H9 (cell line): ENCODE results near the gene DPM1. TPM values are rescaled to one million over a fixed set of nuclear protein-coding genes. Genes with fewer than 3 reads are reported as not detected.

Experiments
- DNase-seq: peaks from one replicate; pipeline ENCODE4 v3.0.0-alpha.2; 2017
- H2AFZ ChIP-seq: one replicate; pipeline ENCODE4 v1.6.1; 2013; ENCODE audit warnings: mild to moderate bottlenecking, low read length, control low read depth, moderate library complexity
- H2AK5ac ChIP-seq: 2 replicates; pipeline ENCODE4 v1.6.1; 2013; ENCODE audit warnings: low read length, control low read depth, mixed read lengths; ENCODE audit not compliant: insufficient read length
- H2BK120ac ChIP-seq: one replicate; pipeline ENCODE4 v1.6.1; 2013; ENCODE audit warnings: low read depth, mild to moderate bottlenecking, low read length, control low read depth, inconsistent platforms; ENCODE audit not compliant: poor library complexity, severe bottlenecking
- H2BK12ac ChIP-seq: 2 replicates; pipeline ENCODE4 v1.6.1; 2013; ENCODE audit warnings: low read length, control low read depth, mixed read lengths, low read depth; ENCODE audit not compliant: insufficient read length
- H2BK15ac ChIP-seq: 2 replicates; pipeline ENCODE4 v1.6.1; 2013; ENCODE audit warnings: low read depth, low read length, control low read depth
- H2BK20ac ChIP-seq: one replicate; pipeline ENCODE4 v1.6.1; 2013; ENCODE audit warnings: low read depth, mild to moderate bottlenecking, low read length, control low read depth, inconsistent platforms; ENCODE audit not compliant: poor library complexity, severe bottlenecking
- H2BK5ac ChIP-seq: 2 replicates; pipeline ENCODE4 v1.6.1; 2013; ENCODE audit warnings: low read length, control low read depth, mixed read lengths; ENCODE audit not compliant: insufficient read length
- H3K14ac ChIP-seq: 2 replicates; pipeline ENCODE4 v1.6.1; 2013; ENCODE audit warnings: low read length, control low read depth; ENCODE audit not compliant: insufficient read depth
- H3K18ac ChIP-seq: 2 replicates; pipeline ENCODE4 v1.6.1; 2013; ENCODE audit warnings: low read depth, mild to moderate bottlenecking, mixed read lengths, low read length, control low read depth; ENCODE audit not compliant: insufficient read length
- H3K23ac ChIP-seq: 2 replicates; pipeline ENCODE4 v1.6.1; 2013; ENCODE audit warnings: low read length, control low read depth, mixed read lengths, low read depth; ENCODE audit not compliant: insufficient read length
- H3K23me2 ChIP-seq: 2 replicates; pipeline ENCODE4 v1.6.1; 2013; ENCODE audit warnings: low read depth, mild to moderate bottlenecking, mixed read lengths, low read length, control low read depth; ENCODE audit not compliant: insufficient read length, poor library complexity, severe bottlenecking
- H3K27ac ChIP-seq: 2 replicates; pipeline ENCODE4 v1.5.1; 2013; ENCODE audit warnings: low read length, control low read depth, mixed read lengths, low read depth; ENCODE audit not compliant: insufficient read length
- H3K27me3 ChIP-seq: 2 replicates; pipeline ENCODE4 v1.6.1; 2013; ENCODE audit warnings: low read length, control low read depth, inconsistent platforms; ENCODE audit not compliant: insufficient read depth
- H3K4ac ChIP-seq: 2 replicates; pipeline ENCODE4 v1.6.1; 2013; ENCODE audit warnings: low read depth, mild to moderate bottlenecking, control low read depth, inconsistent platforms, low read length, moderate library complexity
- H3K4me1 ChIP-seq: 2 replicates; pipeline ENCODE4 v1.6.1; 2013; ENCODE audit warnings: low read length, control low read depth, inconsistent platforms; ENCODE audit not compliant: insufficient read depth
- H3K4me2 ChIP-seq: 2 replicates; pipeline ENCODE4 v1.6.1; 2013; ENCODE audit warnings: low read length, control low read depth, mixed read lengths; ENCODE audit not compliant: insufficient read length, insufficient read depth
- H3K56ac ChIP-seq: 2 replicates; pipeline ENCODE4 v1.6.1; 2013; ENCODE audit warnings: low read depth, mild to moderate bottlenecking, mixed read lengths, low read length, control low read depth; ENCODE audit not compliant: insufficient read length
- H3K79me1 ChIP-seq: 2 replicates; pipeline ENCODE4 v1.6.1; 2013; ENCODE audit warnings: low read depth, mild to moderate bottlenecking, moderate library complexity, low read length, control low read depth, inconsistent platforms; ENCODE audit not compliant: insufficient read depth, poor library complexity, severe bottlenecking
- H3K79me2 ChIP-seq: 2 replicates; pipeline ENCODE4 v1.6.1; 2013; ENCODE audit warnings: low read length, control low read depth, inconsistent platforms; ENCODE audit not compliant: insufficient read depth
- H3K9ac ChIP-seq: 2 replicates; pipeline ENCODE4 v1.6.1; 2013; ENCODE audit warnings: low read length, control low read depth, mixed read lengths; ENCODE audit not compliant: insufficient read length; ENCODE audit errors: extremely low read depth
- H3K9me3 ChIP-seq: one replicate; pipeline ENCODE4 v1.6.1; 2013; ENCODE audit warnings: low read depth, low read length, inconsistent platforms; ENCODE audit not compliant: control insufficient read depth
- H3T11ph ChIP-seq: one replicate; pipeline ENCODE4 v1.6.1; 2013; ENCODE audit warnings: mild to moderate bottlenecking, low read length, control low read depth, inconsistent platforms
- H4K20me1 ChIP-seq: one replicate; pipeline ENCODE4 v1.6.1; 2013; ENCODE audit not compliant: control insufficient read depth, insufficient read length, insufficient read depth
- H4K5ac ChIP-seq: 2 replicates; pipeline ENCODE4 v1.6.1; 2013; ENCODE audit warnings: low read depth, mild to moderate bottlenecking, mixed read lengths, low read length, control low read depth; ENCODE audit not compliant: insufficient read length
- H4K8ac ChIP-seq: replicated peaks from 2 replicates; pipeline ENCODE4 v1.6.1; 2013; ENCODE audit warnings: low read length, control low read depth, mixed read lengths, low read depth; ENCODE audit not compliant: insufficient read length
- H4K91ac ChIP-seq: 2 replicates; pipeline ENCODE4 v1.6.1; 2013; ENCODE audit warnings: low read depth, mild to moderate bottlenecking, moderate library complexity, mixed read lengths, low read length, control low read depth; ENCODE audit not compliant: insufficient read length
- H3K27ac Mint-ChIP-seq, 3 experiments: 2 replicates in 2 of 3; 3 replicates in 1 of 3; pipeline ENCODE4 v1.8.0; 2020 to 2021; ENCODE audit warnings: mixed read lengths in 3 of 3, mild to moderate bottlenecking in 1 of 3, moderate library complexity in 1 of 3
- H3K27me3 Mint-ChIP-seq: 2 replicates; pipeline ENCODE4 v1.8.0; 2021; ENCODE audit warnings: low read depth, mild to moderate bottlenecking, moderate library complexity, mixed read lengths
- H3K36me3 Mint-ChIP-seq, 3 experiments: 2 replicates in 2 of 3; 3 replicates in 1 of 3; pipeline ENCODE4 v1.8.0; 2020 to 2021; ENCODE audit warnings: low read depth in 3 of 3, mixed read lengths in 3 of 3; ENCODE audit not compliant: insufficient read depth in 1 of 3
- H3K4me1 Mint-ChIP-seq, 2 experiments: 2 replicates each; pipeline ENCODE4 v1.8.0; 2020; ENCODE audit warnings: mixed read lengths in 2 of 2
- H3K4me3 Mint-ChIP-seq, 2 experiments: 2 replicates in 1 of 2; 3 replicates in 1 of 2; pipeline ENCODE4 v1.8.0; 2020 to 2021; ENCODE audit warnings: mild to moderate bottlenecking in 2 of 2, mixed read lengths in 2 of 2, moderate library complexity in 1 of 2
- H3K9me3 Mint-ChIP-seq, 2 experiments: 2 replicates in 1 of 2; 3 replicates in 1 of 2; pipeline ENCODE4 v1.8.0; 2020; ENCODE audit warnings: mild to moderate bottlenecking in 2 of 2, mixed read lengths in 2 of 2, moderate library complexity in 1 of 2
- CTCF ChIP-seq: fragments of 200-600 bp; sonication (generic); conservative IDR thresholded peaks from 3 replicates; pipeline ENCODE4 v1.8.0; 2021; ENCODE audit warnings: antibody characterized with exemption, mild to moderate bottlenecking
- total RNA-seq: library from RNA; stranded (reverse); gene quantifications from 2 replicates; pipeline ENCODE4 v1.2.1, GENCODE V29; 2021

Gene DPM1
- total RNA-seq, 1 experiment from 2014 or later: 64.0 TPM

DNA sequence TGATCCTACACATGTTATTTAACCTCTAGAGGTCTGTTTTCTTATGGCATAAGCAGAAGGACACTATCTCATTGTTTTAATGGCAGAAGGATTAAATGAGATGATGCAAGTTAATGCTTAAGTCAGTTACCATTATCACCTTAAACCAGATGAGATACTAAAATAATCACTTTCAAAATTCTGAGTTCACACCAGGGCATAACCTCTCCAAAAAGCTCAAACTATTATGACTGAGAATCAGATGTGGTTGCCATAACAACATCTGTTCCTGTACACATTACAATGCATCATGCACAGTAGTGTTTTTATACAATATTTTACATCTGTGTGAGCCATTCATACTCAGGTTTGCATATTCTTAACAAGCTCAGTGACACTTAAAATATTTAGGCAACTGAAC lies 37.3 kb downstream of the DPM1 start:
- Histone ChIP-seq H4K8ac (no peak overlapping the region), H2BK15ac (no peak overlapping the region), H4K5ac (no peak overlapping the region), H3K14ac (no peak overlapping the region), H4K20me1 (no peaks in the 10 kb centered on the region), H4K91ac (no peak overlapping the region), H3K23ac (no peak overlapping the region), H2AFZ (no peak overlapping the region), H3K79me2 (peaks cover 91% of the 10 kb centered on the region), H3K4me1 (peaks cover 2% of the 10 kb centered on the region; the same call in 1 of the 2 replicates), H2BK5ac (no peak overlapping the region), H3K79me1 (no peaks in the 10 kb centered on the region), H3K9ac (no peak overlapping the region), H2BK12ac (no peak overlapping the region), H3T11ph (no peak overlapping the region), H3K23me2 (no peaks in the 10 kb centered on the region), H3K4me2 (no peak overlapping the region), H2AK5ac (no peak overlapping the region), H3K27ac (no peak overlapping the region), H3K27me3 (no peaks in the 10 kb centered on the region), H3K9me3 (no peaks in the 10 kb centered on the region), H3K56ac (no peak overlapping the region), H2BK20ac (no peak overlapping the region), H3K4ac (no peak overlapping the region), H2BK120ac (no peak overlapping the region), H3K18ac (no peak overlapping the region)
- Mint-ChIP-seq H3K4me1 (peaks cover 51 to 70% of the 10 kb centered on the region in 2 experiments), H3K27me3 (no peaks in the 10 kb centered on the region), H3K4me3 (no peak overlapping the region), H3K27ac (no peak overlapping the region), H3K9me3 (no peaks in the 10 kb centered on the region), H3K36me3 (peaks cover 15 to 63% (median 62%) of the 10 kb centered on the region in 3 experiments; a peak in 6 of 7 replicates)
- DNase-seq: no peak
- no peak for TF ChIP-seq CTCF
